ENCODE measurements around the gene SMIM23. TPM values are rescaled to one million over a fixed set of nuclear protein-coding genes. Genes with fewer than 3 reads are reported as not detected.

Gene SMIM23
- total RNA-seq, result not detected in 2 replicates

- no peak for DNase-seq
Observed at GRCh38 chr5:171785517-171785916, at the start of gene SMIM23. SMIM23 (plus strand) TSS chr5:171785817; CDS start chr5:171785872, 55 bp downstream.

GRCh38 chr5:171736976-171737891 lies 48.4 kb upstream of the SMIM23 start:
- no peak for DNase-seq

GRCh38 chr5:171738501-171738900 lies 47.1 kb upstream of the SMIM23 start:
- no peak for DNase-seq

GRCh38 chr5:171739271-171739670 lies 46.3 kb upstream of the SMIM23 start:
- no peak for DNase-seq

- DNase-seq, result no peak
Observed at GRCh38 chr5:171743436-171744076, 42.1 kb upstream of the SMIM23 start.

- DNase-seq, result no peak
Observed at GRCh38 chr5:171744264-171744663, 41.4 kb upstream of the SMIM23 start.

- no peak for DNase-seq
Observed at GRCh38 chr5:171744882-171745281, 40.7 kb upstream of the SMIM23 start.

GRCh38 chr5:171745602-171746001 lies 40.0 kb upstream of the SMIM23 start:
- no peak for DNase-seq

GRCh38 chr5:171747061-171747859 lies 38.4 kb upstream of the SMIM23 start:
- DNase-seq, result no peak

GRCh38 chr5:171748720-171749119 lies 36.9 kb upstream of the SMIM23 start:
- DNase-seq, result no peak

- no peak for DNase-seq
Observed at GRCh38 chr5:171749365-171749764, 36.3 kb upstream of the SMIM23 start.

- DNase-seq, result peak; percentile 89
Observed at GRCh38 chr5:171750311-171750788, 35.3 kb upstream of the SMIM23 start.

GRCh38 chr5:171755354-171755821 lies 30.2 kb upstream of the SMIM23 start:
- no peak for DNase-seq

- peak; percentile 74 for DNase-seq
Observed at GRCh38 chr5:171757853-171758535, 27.6 kb upstream of the SMIM23 start.

- no peak for DNase-seq
Observed at GRCh38 chr5:171759777-171760176, 25.8 kb upstream of the SMIM23 start.

- no peak for DNase-seq
Observed at GRCh38 chr5:171762021-171762608, 23.5 kb upstream of the SMIM23 start.

GRCh38 chr5:171762903-171763302 lies 22.7 kb upstream of the SMIM23 start:
- DNase-seq, result no peak

GRCh38 chr5:171764265-171764664 lies 21.4 kb upstream of the SMIM23 start:
- DNase-seq, result no peak

- DNase-seq, result no peak
Observed at GRCh38 chr5:171766875-171767274, 18.7 kb upstream of the SMIM23 start.

GRCh38 chr5:171770153-171770552 lies 15.5 kb upstream of the SMIM23 start:
- no peak for DNase-seq

- DNase-seq, result no peak
Observed at GRCh38 chr5:171771856-171772255, 13.8 kb upstream of the SMIM23 start.

GRCh38 chr5:171773106-171773505 lies 12.5 kb upstream of the SMIM23 start:
- DNase-seq, result no peak

Measured in dermis blood vessel endothelial cell (primary cell).